AG04449 (cell line): ENCODE results near the gene ERCC6.

Experiments
- CTCF ChIA-PET: fragments of 350-600 bp; formaldehyde crosslinking; extraction: SDS; loops from one replicate; lab custom pipeline; 2021; ENCODE audit warnings: antibody characterized with exemption; lab: Yijun Ruan, JAX
- POLR2A ChIA-PET: fragments of 400-600, 350-600 bp; formaldehyde crosslinking; extraction: SDS; loops from one replicate; lab custom pipeline; 2020; ENCODE audit warnings: antibody characterized with exemption, inconsistent platforms; lab: Yijun Ruan, JAX
- DNase-seq: peaks from one replicate; pipeline ENCODE4 v3.0.0-alpha.2; 2010; ENCODE audit warnings: low read depth, low spot score
- H3K4me3 ChIP-seq: 2 replicates; pipeline ENCODE4 v1.5.1; 2011; ENCODE audit warnings: low read depth, mild to moderate bottlenecking, control low read depth, low read length
- TF ChIP-seq, protein P1 (sequence below): IDR thresholded peaks from one replicate; pipeline ENCODE4 v1.5.1; 2011; ENCODE audit warnings: mild to moderate bottlenecking, moderate library complexity, low read length, control low read depth, inconsistent platforms; ENCODE audit not compliant: insufficient read depth; ENCODE audit errors: missing control alignments

The ERCC6 gene

GRCh38 chr10:49577182-49577925 is 38.4 kb upstream of the ERCC6 start:
- H3K4me3 ChIP-seq, result no peak overlapping the region
- CTCF ChIA-PET, result interaction anchor here (1.4 to 3.0 kb wide), 2 partner anchors 13 to 17 kb away, joined by 4 to 10 read pairs; no protein-coding TSS in a partner anchor
- POLR2A ChIA-PET, result interaction anchor here (1.1 kb wide), 1 partner anchor 9 kb away, joined by 5 read pairs; no protein-coding TSS in a partner anchor
- TF ChIP-seq, protein P1, sequence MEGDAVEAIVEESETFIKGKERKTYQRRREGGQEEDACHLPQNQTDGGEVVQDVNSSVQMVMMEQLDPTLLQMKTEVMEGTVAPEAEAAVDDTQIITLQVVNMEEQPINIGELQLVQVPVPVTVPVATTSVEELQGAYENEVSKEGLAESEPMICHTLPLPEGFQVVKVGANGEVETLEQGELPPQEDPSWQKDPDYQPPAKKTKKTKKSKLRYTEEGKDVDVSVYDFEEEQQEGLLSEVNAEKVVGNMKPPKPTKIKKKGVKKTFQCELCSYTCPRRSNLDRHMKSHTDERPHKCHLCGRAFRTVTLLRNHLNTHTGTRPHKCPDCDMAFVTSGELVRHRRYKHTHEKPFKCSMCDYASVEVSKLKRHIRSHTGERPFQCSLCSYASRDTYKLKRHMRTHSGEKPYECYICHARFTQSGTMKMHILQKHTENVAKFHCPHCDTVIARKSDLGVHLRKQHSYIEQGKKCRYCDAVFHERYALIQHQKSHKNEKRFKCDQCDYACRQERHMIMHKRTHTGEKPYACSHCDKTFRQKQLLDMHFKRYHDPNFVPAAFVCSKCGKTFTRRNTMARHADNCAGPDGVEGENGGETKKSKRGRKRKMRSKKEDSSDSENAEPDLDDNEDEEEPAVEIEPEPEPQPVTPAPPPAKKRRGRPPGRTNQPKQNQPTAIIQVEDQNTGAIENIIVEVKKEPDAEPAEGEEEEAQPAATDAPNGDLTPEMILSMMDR, result no peak
- no peak for DNase-seq

DNA sequence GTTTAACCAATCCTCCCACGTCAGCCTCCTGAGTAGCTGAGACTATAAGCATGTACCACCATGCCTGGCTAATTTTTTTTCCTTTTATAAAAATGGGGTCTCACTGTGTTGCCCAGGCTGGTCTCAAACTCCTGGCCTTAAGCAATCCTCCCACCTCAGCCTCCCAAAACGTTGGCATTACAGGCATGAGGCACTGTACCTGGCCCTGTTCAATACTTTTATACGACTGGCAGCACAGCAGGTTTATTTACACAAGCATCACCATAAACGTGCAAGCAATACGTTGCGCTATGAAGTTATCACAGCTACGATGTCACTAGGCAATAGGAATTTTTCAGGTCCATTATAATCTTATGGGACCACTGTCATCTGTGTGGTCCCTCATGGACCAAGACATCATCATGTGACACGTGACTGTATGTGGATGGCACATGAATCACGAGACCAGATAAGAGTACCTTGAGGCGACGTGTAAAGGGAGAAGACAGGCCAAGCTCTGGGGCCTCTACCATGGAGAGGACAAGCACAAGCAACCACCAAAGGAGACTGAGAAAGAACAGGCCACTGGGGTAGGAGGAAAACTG is 36.7 kb upstream of the ERCC6 start:
- TF ChIP-seq, protein P1, result no peak
- no peak overlapping the region for H3K4me3 ChIP-seq
- no peak for DNase-seq
- ChIA-PET POLR2A (no interaction called here), CTCF (interaction anchor here (2.5 kb wide), 1 partner anchor 18 kb away, joined by 7 read pairs; no protein-coding TSS in a partner anchor)

DNA sequence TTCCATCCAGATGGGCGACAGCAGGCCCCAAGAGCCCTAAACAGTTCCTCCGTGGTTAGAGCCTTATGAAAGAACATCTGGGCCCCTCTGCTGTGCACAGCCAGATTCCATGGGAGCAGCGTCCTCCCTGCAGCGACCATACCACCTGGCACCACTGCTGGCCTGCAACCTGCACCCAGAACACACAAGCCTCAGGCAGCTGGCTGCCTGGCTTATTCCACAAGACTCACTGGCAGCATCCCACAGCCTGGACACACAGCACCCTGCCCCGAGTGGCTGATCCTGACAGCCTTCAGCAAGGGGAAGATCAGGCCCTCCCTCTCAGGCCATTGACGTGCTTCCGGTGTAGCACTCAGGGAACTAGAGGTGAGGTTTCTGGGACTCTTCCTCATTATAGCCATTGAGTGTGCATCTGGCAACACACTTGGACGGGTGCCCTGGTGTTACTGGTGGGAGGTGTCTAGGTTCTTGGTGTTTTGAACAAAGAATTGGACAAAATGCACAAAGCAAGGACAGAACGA is 33.7 kb upstream of the ERCC6 start:
- CTCF ChIA-PET, result interaction anchor here (1.2 kb wide), 1 partner anchor 21 kb away, joined by 5 read pairs; no protein-coding TSS in a partner anchor
- TF ChIP-seq, protein P1, result no peak
- H3K4me3 ChIP-seq, result no peak overlapping the region
- POLR2A ChIA-PET, result no interaction called here
- DNase-seq, result no peak

GRCh38 chr10:49571388-49571787 is 32.5 kb upstream of the ERCC6 start:
- H3K4me3 ChIP-seq, result no peak overlapping the region
- no peak for DNase-seq
- TF ChIP-seq, protein P1, result no peak
- POLR2A ChIA-PET, result no interaction called here
- CTCF ChIA-PET, result interaction anchor here (1.2 kb wide), 1 partner anchor 23 kb away, joined by 5 read pairs; no protein-coding TSS in a partner anchor

DNA sequence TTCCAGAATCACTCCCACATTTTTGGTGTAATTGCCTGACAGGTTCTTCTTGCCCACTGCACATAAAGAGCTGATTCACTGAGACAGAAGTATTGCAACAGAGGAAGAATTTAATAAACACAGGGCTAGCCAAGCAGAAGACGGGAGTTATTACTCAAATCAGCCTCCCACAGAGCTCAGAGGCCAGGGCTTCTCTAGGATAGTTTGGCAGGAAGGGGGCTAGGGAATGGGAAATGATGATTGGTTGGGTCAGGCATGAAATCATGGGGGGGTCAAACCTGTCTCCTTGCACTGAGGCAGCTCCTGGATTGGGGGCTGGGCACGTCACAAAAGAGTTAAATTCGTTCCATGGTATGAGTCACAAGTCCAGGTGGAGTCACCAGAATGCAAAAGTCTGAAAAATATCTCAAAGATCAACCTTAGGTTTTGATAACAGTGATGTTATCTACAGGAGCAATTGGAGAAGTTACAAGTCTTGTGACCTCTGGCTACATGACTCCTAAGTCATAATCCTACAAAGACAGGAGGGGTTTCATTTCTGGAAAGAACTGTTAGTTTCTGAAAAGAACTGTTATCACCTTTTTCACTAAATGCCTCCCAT is 30.2 kb upstream of the ERCC6 start:
- H3K4me3 ChIP-seq, result no peak overlapping the region
- ChIA-PET POLR2A (interaction anchor here (1.6 to 2.0 kb wide), 4 partner anchors 17 to 34 kb away, joined by 4 to 12 read pairs (median 8); partner anchors contain the start of gene ERCC6), CTCF (interaction anchor here (1.3 to 3.5 kb wide), 2 partner anchors 25 to 29 kb away, joined by 3 to 11 read pairs; no protein-coding TSS in a partner anchor)
- DNase-seq, result no peak
- TF ChIP-seq, protein P1, result no peak

DNA sequence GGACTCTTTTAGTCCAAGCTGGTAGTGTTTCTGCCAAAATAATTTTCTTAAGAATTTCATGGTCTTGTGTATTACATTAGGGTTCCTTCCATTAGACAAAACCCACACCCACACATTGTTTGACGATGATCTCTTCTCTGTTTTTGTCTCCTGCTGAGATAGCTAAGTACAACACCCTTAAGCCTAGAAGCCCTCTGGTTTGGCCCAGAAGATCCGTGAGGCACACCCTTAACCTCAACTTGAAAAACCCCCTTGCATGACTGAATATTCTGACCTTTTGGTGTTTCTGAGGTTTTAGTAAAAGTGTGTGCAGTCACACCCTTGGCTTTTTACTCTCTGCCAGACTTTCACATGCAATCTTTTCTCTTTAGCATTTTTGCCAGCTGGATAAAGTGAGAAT is 29.3 kb upstream of the ERCC6 start:
- TF ChIP-seq, protein P1, result no peak
- ChIA-PET CTCF (interaction anchor here (1.3 to 3.5 kb wide), 2 partner anchors 26 to 29 kb away, joined by 3 to 11 read pairs; no protein-coding TSS in a partner anchor), POLR2A (interaction anchor here (0.6 to 2.0 kb wide), 7 partner anchors 8 to 979 kb away, joined by 3 to 12 read pairs (median 4); partner anchors contain the start of gene ERCC6)
- DNase-seq, result no peak
- H3K4me3 ChIP-seq, result no peak overlapping the region
